Immature natural killer cell (primary cell): ENCODE data around the gene FRMD5. TPM values are rescaled to one million over a fixed set of nuclear protein-coding genes. Genes with fewer than 3 reads are reported as not detected.
"Not testable (repeated sequence)": the region's sequence is repeated elsewhere in the genome, so short reads cannot be mapped to it uniquely, and the experiment has no call there.

Source experiments
- DNase-seq, 3 donors: peaks; one replicate each; pipeline ENCODE4 v3.0.0; 2022; ENCODE audit warnings: mixed read lengths in 1 of 3
- H3K27ac Mint-ChIP-seq, 6 donors: one replicate each; pipeline ENCODE4 v1.8.0; 2020; ENCODE audit warnings: mixed read lengths in 6 of 6, mild to moderate bottlenecking in 5 of 6, inconsistent platforms in 4 of 6, moderate library complexity in 3 of 6
- H3K27me3 Mint-ChIP-seq, 3 donors: one replicate each; pipeline ENCODE4 v1.8.0; 2020 to 2021; ENCODE audit warnings: low read depth in 3 of 3, mild to moderate bottlenecking in 3 of 3, mixed read lengths in 3 of 3, moderate library complexity in 3 of 3, inconsistent platforms in 1 of 3
- H3K36me3 Mint-ChIP-seq, 3 donors: one replicate each; pipeline ENCODE4 v1.8.0; 2020; ENCODE audit warnings: mixed read lengths in 3 of 3, inconsistent platforms in 2 of 3, mild to moderate bottlenecking in 2 of 3
- H3K4me1 Mint-ChIP-seq, 2 donors: one replicate each; pipeline ENCODE4 v1.8.0; 2020; ENCODE audit warnings: inconsistent platforms in 2 of 2, mild to moderate bottlenecking in 2 of 2, mixed read lengths in 2 of 2, moderate library complexity in 1 of 2
- H3K4me3 Mint-ChIP-seq, 5 donors: one replicate each; pipeline ENCODE4 v1.8.0; 2020; ENCODE audit warnings: mild to moderate bottlenecking in 5 of 5, mixed read lengths in 5 of 5, inconsistent platforms in 3 of 5, moderate library complexity in 3 of 5
- H3K9me3 Mint-ChIP-seq, 6 donors: one replicate each; pipeline ENCODE4 v1.8.0; 2020; ENCODE audit warnings: mild to moderate bottlenecking in 6 of 6, mixed read lengths in 6 of 6, inconsistent platforms in 4 of 6, moderate library complexity in 3 of 6
- polyA plus RNA-seq, 3 donors: library from polyadenylated mRNA; unstranded; fragments of 300-500 nt; fragmentation: Illumina TruSeq; gene quantifications; one replicate each; pipeline ENCODE4 v1.2.3, GENCODE V29; 2021

Gene FRMD5
- polyA plus RNA-seq, 3 donors from 2014 or later = 0.08 to 0.75 (median 0.21) TPM

DNA sequence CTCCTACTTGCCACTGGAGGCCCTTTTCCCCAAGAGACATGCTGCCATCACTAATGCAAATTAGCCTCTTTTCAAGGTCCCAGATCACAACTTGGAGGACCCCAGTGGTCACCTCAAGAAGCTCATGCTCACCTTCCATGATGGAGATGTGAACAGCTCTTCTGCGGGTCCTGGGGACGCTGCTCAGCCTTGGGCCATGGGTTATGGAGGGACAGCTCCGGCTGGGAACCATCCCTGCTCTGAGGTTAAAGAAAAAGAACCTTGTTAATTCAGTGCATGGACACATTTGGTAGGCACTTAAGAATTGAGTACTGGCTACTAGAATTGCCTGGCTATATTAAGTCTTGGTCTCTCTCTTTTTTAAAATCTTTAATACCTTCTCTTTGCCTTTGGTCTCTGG lies 311.5 kb downstream of the FRMD5 start:
- H3K4me3 Mint-ChIP-seq = no peak overlapping the region
- peaks cover 0 to 2% (median 0%) of the 10 kb centered on the region in 3 donors for H3K27me3 Mint-ChIP-seq
- H3K27ac Mint-ChIP-seq = no peak overlapping the region
- H3K9me3 Mint-ChIP-seq = no peaks in the 10 kb centered on the region
- H3K36me3 Mint-ChIP-seq = peaks cover 0 to 3% (median 0%) of the 10 kb centered on the region in 3 donors
- no peaks in the 10 kb centered on the region for H3K4me1 Mint-ChIP-seq
- DNase-seq = no peak

DNA sequence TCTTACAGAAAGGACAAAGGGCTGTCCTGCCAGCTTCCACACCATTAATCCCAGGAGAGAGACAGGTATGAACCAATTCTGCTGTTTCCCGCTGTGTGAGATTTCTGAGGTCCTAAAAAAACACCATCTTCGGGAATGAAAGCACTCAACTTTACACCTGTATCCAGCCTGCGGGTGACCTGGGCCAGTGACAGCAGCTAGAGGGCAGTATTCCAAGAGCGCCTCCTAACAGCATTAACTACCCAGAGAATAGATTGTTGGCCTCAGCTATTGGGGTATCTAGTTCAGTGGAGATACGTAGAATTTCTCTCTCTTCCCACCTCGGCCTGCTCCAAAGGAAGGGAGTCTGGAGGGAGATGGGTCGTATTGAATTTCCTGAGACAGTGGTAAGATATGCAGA lies 313.1 kb downstream of the FRMD5 start:
- H3K27me3 Mint-ChIP-seq = peaks cover 0 to 2% (median 0%) of the 10 kb centered on the region in 3 donors
- no peak overlapping the region for H3K4me3 Mint-ChIP-seq
- H3K27ac Mint-ChIP-seq = no peak overlapping the region
- no peak for DNase-seq
- no peaks in the 10 kb centered on the region for H3K4me1 Mint-ChIP-seq
- no peaks in the 10 kb centered on the region for H3K9me3 Mint-ChIP-seq
- peaks cover 0 to 6% (median 5%) of the 10 kb centered on the region in 3 donors for H3K36me3 Mint-ChIP-seq

DNA sequence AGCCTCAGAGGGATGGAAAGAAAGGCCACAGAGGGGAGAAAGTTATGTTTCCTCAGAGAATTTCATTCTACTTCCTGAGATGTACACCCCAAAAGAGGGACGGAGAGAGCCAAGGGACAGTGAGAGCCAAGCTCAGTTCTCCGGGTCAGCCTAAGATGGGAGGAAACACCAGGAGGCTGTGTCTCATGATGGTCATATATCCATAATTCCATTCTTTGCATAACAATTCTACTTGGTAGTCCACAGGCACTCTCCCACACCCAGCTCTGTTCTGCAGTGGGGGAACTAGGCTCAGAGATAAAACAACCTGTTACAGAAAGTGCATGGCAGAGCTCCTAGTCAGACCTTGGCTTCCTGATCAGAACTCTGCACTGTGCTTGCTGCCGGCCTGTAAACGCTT lies 313.8 kb downstream of the FRMD5 start:
- Mint-ChIP-seq H3K4me3 (no peak overlapping the region), H3K9me3 (no peaks in the 10 kb centered on the region), H3K27ac (no peak overlapping the region), H3K27me3 (peaks cover 0 to 2% (median 0%) of the 10 kb centered on the region in 3 donors), H3K36me3 (peaks cover 0 to 6% (median 5%) of the 10 kb centered on the region in 3 donors), H3K4me1 (no peaks in the 10 kb centered on the region)
- no peak for DNase-seq

DNA sequence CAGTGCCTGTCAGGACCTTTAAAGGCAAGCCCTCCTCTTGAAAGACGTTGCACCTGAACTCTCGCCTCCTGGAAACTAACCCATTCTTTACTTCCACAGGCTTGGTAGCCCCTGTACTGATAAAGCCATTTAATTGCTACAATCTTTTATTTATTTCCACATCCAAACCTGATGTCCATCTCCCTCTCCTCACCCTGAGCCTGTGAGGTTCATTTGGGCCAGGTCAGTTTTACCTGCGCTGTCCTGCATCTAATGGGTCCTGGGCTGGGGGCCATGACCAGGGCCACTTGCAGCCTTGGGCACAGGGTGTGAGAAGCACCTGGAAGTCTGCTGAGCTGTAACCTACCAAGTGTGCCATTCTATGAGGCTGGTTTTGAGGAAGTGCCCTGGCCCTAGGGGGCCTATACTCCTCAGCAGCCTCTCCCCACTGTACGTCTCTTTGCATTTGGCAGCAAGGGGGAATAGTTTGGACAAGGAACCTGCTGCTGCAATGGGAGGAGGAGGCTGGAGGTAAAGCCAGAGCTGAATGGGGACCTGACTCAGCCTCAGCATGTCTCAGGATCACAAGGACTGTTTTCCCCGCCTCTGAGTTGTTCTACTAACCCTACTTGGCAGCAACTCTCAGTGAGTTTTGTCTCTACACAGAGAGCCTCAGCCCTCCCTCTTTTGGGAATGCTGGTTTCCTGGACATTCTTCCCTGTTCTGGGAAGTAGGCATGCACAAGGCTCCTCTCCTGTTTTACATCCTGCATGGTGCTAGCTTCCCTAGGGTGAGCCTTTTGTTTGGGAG lies 314.5 kb downstream of the FRMD5 start:
- Mint-ChIP-seq H3K4me3 (no peak overlapping the region), H3K27ac (no peak overlapping the region), H3K36me3 (peaks cover 0 to 6% (median 5%) of the 10 kb centered on the region in 3 donors)

DNA sequence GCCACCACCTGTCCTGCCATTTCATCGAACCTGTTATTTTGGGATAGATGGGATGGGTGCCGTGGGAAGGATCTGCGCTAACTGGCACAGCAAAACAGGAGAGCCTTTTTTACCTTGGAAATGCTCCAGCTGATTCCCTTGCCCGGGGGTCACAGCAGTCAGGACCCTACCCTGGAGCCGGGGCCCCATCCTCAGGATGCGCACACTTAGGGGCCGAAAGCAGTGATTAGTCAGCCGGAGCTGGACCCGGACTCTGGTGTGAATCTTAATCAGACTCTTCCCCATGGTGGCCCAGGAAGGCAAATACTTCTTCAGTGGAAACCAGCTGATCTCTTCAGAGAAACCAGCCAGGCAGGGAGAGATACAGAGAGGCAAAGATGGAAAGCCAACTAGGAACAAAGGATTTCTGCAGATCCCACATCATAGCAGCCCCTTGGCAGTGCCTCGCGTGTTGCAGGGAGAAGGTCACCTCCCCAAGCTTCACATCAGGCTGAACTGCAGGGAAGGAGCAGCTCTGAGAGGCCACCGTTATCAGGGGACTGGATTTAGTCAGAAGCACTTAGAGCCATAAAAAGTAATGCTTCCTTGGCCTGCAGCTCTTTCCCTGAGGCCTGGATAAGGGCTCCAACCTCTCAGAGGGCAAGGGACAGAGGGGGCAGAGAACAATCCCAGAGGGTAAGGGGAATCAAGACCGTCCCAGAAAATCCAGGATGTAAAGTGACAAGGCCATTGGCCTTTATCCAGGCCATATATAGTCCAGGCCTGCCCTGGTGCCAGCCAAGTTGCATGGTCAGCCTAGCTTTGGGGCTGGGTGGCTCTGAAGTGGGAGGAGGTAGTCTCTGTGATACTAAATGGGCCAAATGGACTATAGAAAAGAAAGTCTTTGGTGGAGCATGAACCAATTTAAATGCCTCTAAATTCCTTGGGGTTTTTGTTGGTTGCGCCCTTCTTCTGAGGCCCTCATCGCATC lies 315.4 kb downstream of the FRMD5 start:
- H3K27ac Mint-ChIP-seq = no peak overlapping the region
- DNase-seq = no peak
- no peaks in the 10 kb centered on the region for H3K27me3 Mint-ChIP-seq
- H3K4me3 Mint-ChIP-seq = no peak overlapping the region
- no peaks in the 10 kb centered on the region for H3K4me1 Mint-ChIP-seq
- H3K9me3 Mint-ChIP-seq = no peaks in the 10 kb centered on the region
- H3K36me3 Mint-ChIP-seq = peaks cover 0 to 5% (median 3%) of the 10 kb centered on the region in 3 donors

More for the DNA sequence above, 314.5 kb downstream of the FRMD5 start:
- no peaks in the 10 kb centered on the region for H3K9me3 Mint-ChIP-seq
- no peaks in the 10 kb centered on the region for H3K4me1 Mint-ChIP-seq
- no peaks in the 10 kb centered on the region for H3K27me3 Mint-ChIP-seq
- no peak for DNase-seq

DNA sequence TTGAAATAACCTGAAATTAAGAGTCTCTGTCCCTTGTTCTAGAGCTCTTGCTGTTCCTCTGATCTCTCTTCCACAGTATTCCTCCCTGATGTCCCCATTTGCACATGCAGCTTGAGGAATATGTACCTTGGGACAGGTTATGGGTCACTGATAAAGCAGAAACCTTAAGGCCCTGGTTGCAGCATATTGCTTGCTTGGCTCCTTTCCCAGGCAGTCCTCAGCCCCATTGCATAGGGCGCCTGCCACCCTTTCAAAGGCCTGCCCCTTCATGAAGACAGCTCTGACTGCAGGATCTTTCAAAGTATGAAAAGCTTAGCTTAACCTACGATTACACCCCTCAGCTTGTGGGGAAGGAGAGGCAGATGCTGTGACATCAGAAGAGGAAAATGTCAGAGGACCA lies 316.6 kb downstream of the FRMD5 start:
- Mint-ChIP-seq H3K36me3 (peaks cover 0 to 5% (median 3%) of the 10 kb centered on the region in 3 donors), H3K4me3 (no peak overlapping the region), H3K4me1 (no peaks in the 10 kb centered on the region), H3K27me3 (no peaks in the 10 kb centered on the region), H3K9me3 (no peaks in the 10 kb centered on the region), H3K27ac (peak overlapping the region in 1 of 6 donors; percentile 40)
- no peak for DNase-seq

DNA sequence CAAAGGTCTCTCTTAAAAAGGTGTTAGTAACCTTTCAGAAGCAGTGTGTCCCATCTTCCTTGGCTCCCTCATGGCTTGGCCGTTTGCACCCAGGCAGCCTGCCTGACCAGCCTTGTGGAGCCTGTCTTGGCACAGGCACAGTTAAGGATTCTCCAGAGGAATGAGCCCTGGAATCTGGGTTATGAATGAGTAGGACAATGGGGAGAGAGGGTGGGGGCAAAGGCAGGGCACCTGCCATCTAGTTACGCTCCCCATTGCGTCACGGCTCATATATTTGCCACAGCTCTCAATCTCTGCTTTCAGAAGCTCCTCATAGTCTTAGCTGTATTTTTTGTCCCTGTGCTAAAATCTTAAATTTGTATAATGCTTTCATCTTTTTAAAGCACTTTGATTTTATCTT lies 317.7 kb downstream of the FRMD5 start:
- Mint-ChIP-seq H3K27ac (no peak overlapping the region), H3K9me3 (no peaks in the 10 kb centered on the region), H3K4me1 (no peaks in the 10 kb centered on the region), H3K27me3 (no peaks in the 10 kb centered on the region), H3K4me3 (no peak overlapping the region), H3K36me3 (peaks cover 0 to 7% (median 5%) of the 10 kb centered on the region in 3 donors)
- DNase-seq = no peak

DNA sequence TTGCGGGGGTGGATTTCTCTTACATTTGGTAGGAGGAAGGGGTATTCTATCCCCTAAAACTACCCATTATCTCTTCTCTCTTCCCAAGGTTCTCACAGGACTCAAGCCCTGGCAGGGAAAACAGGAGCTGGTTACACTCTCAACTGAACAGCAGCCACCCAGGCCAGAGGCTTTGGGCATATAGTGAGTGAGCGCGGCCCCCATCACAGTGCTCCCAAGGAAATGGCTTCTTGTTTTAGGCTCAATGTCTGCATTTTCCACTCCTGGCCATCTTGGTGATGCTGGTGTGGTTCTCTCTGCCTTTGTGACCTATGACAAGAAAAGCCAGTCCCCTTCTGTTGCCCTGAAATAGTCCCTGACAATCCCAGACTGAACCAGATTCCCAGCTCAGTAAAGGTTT lies 318.2 kb downstream of the FRMD5 start:
- Mint-ChIP-seq H3K36me3 (peaks cover 0 to 7% (median 5%) of the 10 kb centered on the region in 3 donors), H3K4me3 (no peak overlapping the region), H3K27me3 (no peaks in the 10 kb centered on the region), H3K4me1 (no peaks in the 10 kb centered on the region), H3K27ac (no peak overlapping the region), H3K9me3 (no peaks in the 10 kb centered on the region)
- DNase-seq = no peak

DNA sequence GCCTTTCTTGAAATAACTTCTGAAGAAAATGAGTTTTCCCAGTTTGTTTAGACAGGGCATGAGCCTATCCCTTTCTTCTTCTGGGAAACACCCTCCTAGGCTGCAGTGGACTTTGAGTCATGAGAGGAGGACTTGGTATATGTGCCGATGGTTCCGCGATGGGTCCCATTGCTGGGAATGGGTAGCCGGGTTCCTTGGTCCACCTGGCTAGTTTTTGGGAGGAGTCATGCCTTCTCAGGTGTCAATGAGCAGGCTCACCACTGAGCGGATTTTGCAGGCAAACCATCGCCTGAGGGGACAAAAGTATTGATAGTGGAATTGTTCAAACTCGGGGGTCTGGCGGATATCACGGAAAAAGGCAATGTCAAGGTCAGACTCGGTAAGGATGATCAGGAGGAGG lies 321.4 kb downstream of the FRMD5 start:
- peak overlapping the region in 1 of 6 donors; percentile 14 for H3K27ac Mint-ChIP-seq
- peaks cover 0 to 8% (median 7%) of the 10 kb centered on the region in 3 donors for H3K36me3 Mint-ChIP-seq
- H3K27me3 Mint-ChIP-seq = no peaks in the 10 kb centered on the region
- DNase-seq = no peak
- no peak overlapping the region for H3K4me3 Mint-ChIP-seq
- H3K9me3 Mint-ChIP-seq = no peaks in the 10 kb centered on the region
- H3K4me1 Mint-ChIP-seq = no peaks in the 10 kb centered on the region

DNA sequence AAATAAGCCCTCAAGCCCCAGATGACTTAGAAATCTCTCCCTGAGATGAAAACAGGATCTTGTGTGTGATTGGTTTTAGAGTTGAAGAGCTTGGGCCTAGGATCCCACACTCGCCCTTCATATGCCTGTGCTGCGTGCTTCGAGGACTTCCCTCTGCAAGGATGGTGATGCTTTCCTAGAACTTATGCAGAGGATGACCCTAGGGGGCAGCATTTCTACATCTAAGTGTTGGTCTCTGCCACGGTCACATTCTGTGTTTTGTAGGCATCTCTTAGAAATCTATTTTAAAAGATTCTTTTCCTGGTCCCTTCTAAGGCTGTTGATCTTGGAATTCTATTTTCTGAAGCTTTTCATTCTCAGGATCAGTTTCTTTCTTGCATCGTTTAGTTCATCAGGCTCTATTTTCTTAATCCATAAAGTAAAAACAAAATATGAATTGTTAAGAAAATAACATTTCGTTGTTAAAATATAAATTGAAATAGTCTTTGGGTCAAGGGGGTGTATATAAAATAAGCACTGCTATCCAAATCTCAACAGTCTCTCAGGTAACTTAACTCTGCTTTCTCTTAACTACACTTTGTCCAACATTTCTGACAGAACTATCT lies 322.6 kb downstream of the FRMD5 start:
- no peak for DNase-seq
- peaks cover 0 to 7% (median 4%) of the 10 kb centered on the region in 3 donors for H3K36me3 Mint-ChIP-seq
- no peak overlapping the region for H3K4me3 Mint-ChIP-seq
- no peak overlapping the region for H3K27ac Mint-ChIP-seq
- no peaks in the 10 kb centered on the region for H3K4me1 Mint-ChIP-seq
- no peaks in the 10 kb centered on the region for H3K27me3 Mint-ChIP-seq
- H3K9me3 Mint-ChIP-seq = no peaks in the 10 kb centered on the region

DNA sequence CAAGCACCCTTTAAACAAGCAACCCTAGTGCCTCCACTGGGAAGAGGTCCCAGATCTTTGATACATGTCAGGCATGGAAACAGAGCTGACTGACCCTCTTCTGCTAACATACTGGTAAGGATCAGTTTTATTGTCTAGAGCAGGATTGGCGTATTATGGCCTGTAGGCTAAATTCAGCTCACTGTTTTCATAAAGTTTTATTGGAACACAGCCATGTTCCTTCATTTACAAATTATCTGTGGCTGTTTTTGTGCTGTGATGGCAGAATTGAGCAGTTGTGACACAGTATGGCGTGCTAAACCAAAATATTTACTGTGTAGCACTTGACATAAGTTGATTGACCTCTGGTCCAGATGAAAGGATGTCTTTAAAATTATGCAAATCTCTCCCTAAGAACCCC lies 323.2 kb downstream of the FRMD5 start:
- Mint-ChIP-seq H3K4me1 (no peaks in the 10 kb centered on the region), H3K36me3 (peaks cover 0 to 10% (median 4%) of the 10 kb centered on the region in 3 donors), H3K27me3 (no peaks in the 10 kb centered on the region), H3K27ac (no peak overlapping the region), H3K9me3 (no peaks in the 10 kb centered on the region), H3K4me3 (no peak overlapping the region)
- DNase-seq = no peak

DNA sequence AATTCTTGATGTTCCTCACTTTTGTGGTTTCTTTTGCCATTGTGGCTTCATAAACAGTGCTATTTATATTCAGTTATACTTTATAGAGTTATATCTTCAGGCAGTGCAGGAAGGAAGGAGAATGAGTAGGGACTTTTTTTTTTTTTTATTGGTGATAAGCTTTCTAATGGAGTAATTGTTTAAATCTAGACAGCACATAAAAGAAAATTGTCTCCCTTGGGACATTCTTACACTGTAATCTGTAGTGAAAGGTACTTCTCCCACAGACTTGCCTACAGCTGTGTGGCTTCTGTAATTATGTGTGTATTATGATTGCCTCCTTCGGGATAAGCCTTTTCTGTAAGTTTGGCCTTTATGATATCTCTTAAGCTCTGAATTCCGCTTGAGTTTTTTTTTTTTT lies 326.7 kb downstream of the FRMD5 start:
- Mint-ChIP-seq H3K4me3 (no peak overlapping the region), H3K9me3 (no peaks in the 10 kb centered on the region), H3K36me3 (peaks cover 4 to 21% (median 10%) of the 10 kb centered on the region in 3 donors), H3K27ac (peak overlapping the region in 2 of 6 donors; percentile 26 to 38), H3K27me3 (no peaks in the 10 kb centered on the region), H3K4me1 (no peaks in the 10 kb centered on the region)
- DNase-seq = no peak

DNA sequence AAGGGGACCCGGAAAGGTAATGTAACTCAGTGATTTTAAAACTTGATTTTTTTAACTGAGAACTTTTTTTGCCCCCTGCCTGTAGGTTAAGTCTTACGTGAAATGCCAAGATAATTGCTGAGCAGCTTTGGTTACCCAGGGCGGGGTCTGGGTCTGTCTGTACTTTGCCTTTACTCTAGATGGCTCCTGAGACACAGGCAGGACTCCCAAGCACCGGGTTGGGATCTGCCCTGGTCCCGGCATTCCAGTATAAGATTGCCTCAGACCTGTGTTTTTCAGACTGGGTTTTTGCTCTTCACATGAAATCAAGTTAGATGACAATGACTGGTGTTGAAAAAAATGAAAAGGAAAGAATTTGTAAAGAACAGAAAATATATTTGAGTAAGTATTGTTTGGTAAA lies 328.0 kb downstream of the FRMD5 start:
- no peak for DNase-seq
- H3K36me3 Mint-ChIP-seq = peaks cover 0 to 22% (median 10%) of the 10 kb centered on the region in 3 donors
- no peaks in the 10 kb centered on the region for H3K27me3 Mint-ChIP-seq
- H3K4me3 Mint-ChIP-seq = no peak overlapping the region
- no peaks in the 10 kb centered on the region for H3K4me1 Mint-ChIP-seq
- H3K9me3 Mint-ChIP-seq = no peaks in the 10 kb centered on the region
- no peak overlapping the region for H3K27ac Mint-ChIP-seq

DNA sequence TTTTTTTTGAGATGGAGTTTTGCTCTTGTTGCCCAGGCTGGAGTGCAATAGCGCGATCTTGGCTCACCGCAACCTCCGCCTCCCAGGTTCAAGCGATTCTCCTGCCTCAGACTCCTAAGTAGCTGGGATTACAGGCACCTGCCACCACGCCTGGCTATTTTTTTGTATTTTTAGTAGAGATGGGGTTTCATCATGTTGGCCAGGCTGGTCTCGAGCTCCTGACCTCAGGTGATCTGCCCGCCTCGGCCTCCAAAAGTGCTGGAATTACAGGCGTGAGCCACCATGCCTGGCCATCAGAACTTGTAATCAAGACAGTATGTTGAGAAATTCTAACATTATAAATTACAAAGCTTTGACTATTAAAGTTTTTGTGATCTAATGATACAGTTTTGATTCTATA lies 328.4 kb downstream of the FRMD5 start:
- not testable (repeated sequence) for H3K9me3 Mint-ChIP-seq, H3K4me3 Mint-ChIP-seq, H3K27ac Mint-ChIP-seq, DNase-seq, H3K27me3 Mint-ChIP-seq, H3K4me1 Mint-ChIP-seq
- peaks cover 0 to 22% (median 10%) of the 10 kb centered on the region in 3 donors for H3K36me3 Mint-ChIP-seq
